Esophagus (tissue), 2 donors: ENCODE results near the gene AUTS2. TPM values are rescaled to one million over a fixed set of nuclear protein-coding genes. Genes with fewer than 3 reads are reported as not detected.

Experiments
- H3K27ac ChIP-seq, 2 donors: one replicate each; pipeline ENCODE4 v1.5.1; 2013; ENCODE audit warnings: low read depth in 2 of 2, mild to moderate bottlenecking in 2 of 2, inconsistent platforms in 1 of 2, low read length in 1 of 2, moderate library complexity in 1 of 2
- H3K27me3 ChIP-seq, 2 donors: one replicate each; pipeline ENCODE4 v1.6.1; 2013; ENCODE audit warnings: low read length in 2 of 2, control low read depth in 1 of 2, mild to moderate bottlenecking in 1 of 2; ENCODE audit not compliant: insufficient read depth in 2 of 2, control insufficient read depth in 1 of 2
- H3K36me3 ChIP-seq, 2 donors: one replicate each; pipeline ENCODE4 v1.6.1; 2013; ENCODE audit warnings: low read length in 1 of 2; ENCODE audit not compliant: control insufficient read depth in 2 of 2, insufficient read depth in 2 of 2
- H3K4me1 ChIP-seq, 2 donors: one replicate each; pipeline ENCODE4 v1.6.1; 2013; ENCODE audit warnings: low read length in 1 of 2; ENCODE audit not compliant: control insufficient read depth in 2 of 2, insufficient read depth in 2 of 2
- H3K4me3 ChIP-seq, 2 donors: one replicate each; pipeline ENCODE4 v1.5.1; 2013; ENCODE audit warnings: low read length in 2 of 2, mild to moderate bottlenecking in 2 of 2, low read depth in 1 of 2, moderate library complexity in 1 of 2
- H3K9me3 ChIP-seq, 2 donors: one replicate each; pipeline ENCODE4 v1.6.1; 2013; ENCODE audit warnings: mild to moderate bottlenecking in 2 of 2, low read depth in 1 of 2, low read length in 1 of 2, moderate library complexity in 1 of 2; ENCODE audit not compliant: control insufficient read depth in 2 of 2, insufficient read depth in 1 of 2
- WGBS, 2 donors: extraction: QIAGEN DNeasy Blood & Tissue Kit; methylation state at CpG; one replicate each; pipeline ENCODE4 v1.1.7; 2013; 5-methylcytosine and 5-hydroxymethylcytosine counted together
- polyA plus RNA-seq, 2 donors: library from polyadenylated mRNA; stranded (reverse); fragments of 200-250 nt; gene quantifications; one replicate each; pipeline ENCODE4 v1.2.3, GENCODE V29; 2013
- donor health status: healthy with polysubstance abuse.
- donor health status: Bipolar disorder and iron deficiency.

AUTS2 gene
- polyA plus RNA-seq, 2 donors, result 8.3 to 15.6 TPM

DNA sequence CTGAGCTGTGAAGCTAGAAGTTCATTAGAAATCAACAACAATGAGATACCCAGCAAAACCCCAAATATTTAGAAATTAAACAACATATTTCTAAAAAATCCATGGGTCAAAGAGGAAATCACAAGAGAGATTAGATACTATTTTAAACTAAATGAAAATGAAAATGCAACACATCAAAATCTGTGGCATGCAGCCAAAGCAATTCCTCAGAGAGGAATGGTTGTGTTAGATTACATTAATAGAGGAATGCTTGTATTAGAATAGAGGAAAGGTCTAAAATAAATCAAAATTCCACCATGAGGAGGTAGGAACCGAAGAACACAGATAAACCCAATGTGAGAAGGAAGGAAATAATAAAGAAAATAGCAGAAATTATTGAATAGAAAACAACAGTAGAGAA, 891.5 kb downstream of the AUTS2 start:
- no peak overlapping the region for H3K27ac ChIP-seq
- no peaks in the 10 kb centered on the region for H3K4me1 ChIP-seq
- H3K9me3 ChIP-seq, result no peaks in the 10 kb centered on the region
- no peak overlapping the region for H3K4me3 ChIP-seq
- no peaks in the 10 kb centered on the region for H3K27me3 ChIP-seq
- WGBS, 2 donors, result 36 to 40% methylated on average over 1 of the region's 1 CpG
- H3K36me3 ChIP-seq, result no peaks in the 10 kb centered on the region

DNA sequence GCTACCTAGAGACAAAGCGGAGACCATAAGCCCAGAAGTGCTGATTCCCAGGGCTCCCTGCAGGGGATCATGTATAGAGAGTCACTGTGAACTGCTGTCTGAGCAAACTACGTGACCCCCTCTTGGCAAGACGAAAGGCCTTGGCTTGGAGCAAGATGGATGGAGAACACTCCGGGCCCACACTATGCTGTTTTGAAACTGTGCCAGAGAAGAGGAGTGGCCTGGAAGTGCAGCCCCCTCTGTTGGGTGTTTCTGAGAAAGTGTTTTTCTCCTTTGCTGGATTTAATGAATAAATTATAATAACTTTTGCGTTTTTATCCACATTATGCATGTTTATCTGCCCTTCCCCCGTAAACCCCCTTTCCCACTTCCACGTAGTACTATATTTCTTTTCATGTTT, 894.4 kb downstream of the AUTS2 start:
- 75 to 80% methylated on average over 7 of the region's 7 CpGs for WGBS, 2 donors
- no peak overlapping the region for H3K27ac ChIP-seq
- no peaks in the 10 kb centered on the region for H3K9me3 ChIP-seq
- no peaks in the 10 kb centered on the region for H3K27me3 ChIP-seq
- H3K4me1 ChIP-seq, result peaks cover 0 to 5% of the 10 kb centered on the region in 2 donors
- no peak overlapping the region for H3K4me3 ChIP-seq
- H3K36me3 ChIP-seq, result no peaks in the 10 kb centered on the region

DNA sequence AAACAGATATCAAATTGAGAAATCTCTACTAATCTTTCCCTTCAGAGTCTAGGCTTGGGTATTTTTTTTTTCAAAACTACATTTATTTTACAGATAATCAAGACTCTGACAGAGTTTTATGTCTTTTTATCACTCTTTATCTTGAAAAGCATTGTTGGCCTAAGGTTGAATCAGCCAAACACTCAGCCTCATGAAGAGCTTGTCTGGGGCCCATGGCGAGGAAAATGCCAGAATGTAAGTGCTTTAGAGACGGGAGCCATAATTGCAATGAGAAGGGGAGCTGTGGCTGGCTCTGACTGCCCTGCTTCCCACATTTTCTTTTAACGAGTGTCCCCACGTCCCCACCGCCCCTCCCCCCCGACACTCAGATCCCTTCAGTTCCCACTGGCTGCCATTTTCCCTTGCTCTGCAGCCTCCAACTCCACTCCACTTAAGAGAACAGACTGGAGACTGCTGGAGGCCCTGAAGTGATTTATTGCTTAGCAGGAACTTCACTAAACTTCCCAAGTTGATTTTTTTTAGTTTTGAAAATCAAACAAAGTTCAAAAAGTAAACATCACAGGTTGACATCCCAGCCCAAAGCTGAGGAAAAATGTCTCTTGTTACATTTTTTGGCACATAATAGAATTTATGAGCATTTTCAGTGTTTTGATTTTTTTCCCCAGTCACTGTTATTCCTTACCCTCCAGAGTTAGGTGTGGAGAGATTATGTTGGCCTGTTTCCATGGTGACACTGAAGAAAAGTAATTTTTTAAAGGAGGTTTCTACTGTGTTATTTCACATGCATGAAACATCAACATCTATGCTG, 896.2 kb downstream of the AUTS2 start:
- no peaks in the 10 kb centered on the region for H3K36me3 ChIP-seq
- H3K4me1 ChIP-seq, result peaks cover 0 to 5% of the 10 kb centered on the region in 2 donors
- H3K4me3 ChIP-seq, result no peak overlapping the region
- H3K9me3 ChIP-seq, result no peaks in the 10 kb centered on the region
- H3K27me3 ChIP-seq, result no peaks in the 10 kb centered on the region
- 83 to 86% methylated on average over 6 of the region's 6 CpGs for WGBS, 2 donors
- H3K27ac ChIP-seq, result no peak overlapping the region

DNA sequence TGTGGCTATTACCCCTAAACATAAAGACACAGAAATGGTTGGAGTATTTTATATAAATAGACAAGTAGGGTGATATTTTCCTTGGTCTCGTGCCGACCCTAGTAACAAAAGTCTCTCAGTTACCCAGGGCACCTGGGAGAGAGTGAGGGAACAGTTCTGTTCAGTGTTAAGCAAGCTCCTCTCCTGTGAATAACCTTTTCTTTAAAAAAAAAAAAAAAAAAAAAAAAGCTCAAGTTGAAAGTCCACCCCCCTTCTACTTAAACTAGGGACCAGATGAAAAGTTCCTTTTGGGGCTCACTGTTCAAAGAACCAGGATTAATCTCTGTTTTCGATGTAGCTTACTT, 896.7 kb downstream of the AUTS2 start:
- H3K4me1 ChIP-seq, result peaks cover 0 to 5% of the 10 kb centered on the region in 2 donors
- H3K27ac ChIP-seq, result no peak overlapping the region
- no peak overlapping the region for H3K4me3 ChIP-seq
- no peaks in the 10 kb centered on the region for H3K27me3 ChIP-seq
- WGBS, 2 donors, result 84 to 90% methylated on average over 3 of the region's 3 CpGs
- no peaks in the 10 kb centered on the region for H3K9me3 ChIP-seq
- H3K36me3 ChIP-seq, result no peaks in the 10 kb centered on the region

DNA sequence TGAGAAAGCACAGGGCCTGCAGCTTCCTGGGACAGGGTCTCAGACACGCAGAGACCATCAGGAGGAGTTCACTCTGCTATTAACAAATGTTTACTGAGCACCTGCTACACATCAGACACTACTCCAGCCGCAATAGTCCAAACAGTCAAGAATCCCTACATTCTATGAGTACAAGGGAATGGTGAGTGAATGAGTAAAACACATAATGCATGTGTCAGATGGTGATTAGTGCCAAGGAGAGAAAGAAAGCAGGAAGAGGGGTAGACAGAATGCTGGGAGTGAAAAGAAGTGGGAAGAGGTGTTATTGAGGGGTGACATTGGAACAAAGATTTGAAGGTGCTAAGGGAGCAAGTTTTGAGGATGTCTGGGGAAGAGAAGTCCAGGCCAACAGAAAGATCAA, 899.5 kb downstream of the AUTS2 start:
- 73 to 90% methylated on average over 2 of the region's 2 CpGs for WGBS, 2 donors
- H3K36me3 ChIP-seq, result no peaks in the 10 kb centered on the region
- H3K4me1 ChIP-seq, result peaks cover 0 to 5% of the 10 kb centered on the region in 2 donors
- H3K4me3 ChIP-seq, result no peak overlapping the region
- no peaks in the 10 kb centered on the region for H3K27me3 ChIP-seq
- H3K27ac ChIP-seq, result peak overlapping the region in 1 of 2 donors; percentile 11
- no peaks in the 10 kb centered on the region for H3K9me3 ChIP-seq

DNA sequence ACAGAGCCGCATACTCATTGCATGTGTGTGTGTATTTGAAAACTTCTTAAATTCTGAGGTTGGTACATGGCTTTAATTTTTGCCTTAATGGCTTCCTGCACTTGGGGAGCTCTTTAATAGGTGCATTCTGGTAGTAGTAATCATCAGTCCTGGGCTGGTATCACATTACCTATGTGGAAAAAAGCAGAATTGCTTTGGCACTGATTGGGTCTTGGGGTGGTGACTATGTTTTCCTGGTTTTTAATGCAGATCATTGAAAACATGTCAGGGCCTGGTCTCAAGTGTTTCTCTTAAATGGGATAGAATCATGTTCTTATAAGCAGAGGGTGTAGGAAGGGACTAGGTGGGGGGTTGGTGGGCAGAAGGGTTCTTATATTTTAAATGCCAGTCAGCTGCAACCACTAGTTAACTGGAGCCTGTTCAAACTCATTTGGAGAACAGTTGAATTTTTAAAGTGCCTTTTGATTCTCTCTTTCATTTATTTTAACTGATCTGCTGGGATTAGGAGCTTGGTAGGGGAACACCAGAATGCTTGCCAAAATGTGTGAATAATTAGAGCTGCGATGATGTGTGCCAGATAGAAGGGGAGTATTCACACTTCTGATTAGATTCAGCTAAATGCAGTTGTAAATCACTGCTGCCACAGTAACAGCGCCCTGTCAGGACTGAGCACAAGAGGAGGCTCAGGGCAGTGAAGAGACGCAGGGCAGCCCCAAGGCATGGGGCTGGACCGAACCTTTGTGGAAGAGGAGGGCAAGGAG, 900.1 kb downstream of the AUTS2 start:
- Histone ChIP-seq H3K4me3 (no peak overlapping the region), H3K27ac (peak overlapping the region in 1 of 2 donors; percentile 33), H3K27me3 (no peaks in the 10 kb centered on the region), H3K4me1 (peaks cover 0 to 5% of the 10 kb centered on the region in 2 donors), H3K9me3 (no peaks in the 10 kb centered on the region), H3K36me3 (no peaks in the 10 kb centered on the region)
- 43 to 52% methylated on average over 5 of the region's 5 CpGs for WGBS, 2 donors

DNA sequence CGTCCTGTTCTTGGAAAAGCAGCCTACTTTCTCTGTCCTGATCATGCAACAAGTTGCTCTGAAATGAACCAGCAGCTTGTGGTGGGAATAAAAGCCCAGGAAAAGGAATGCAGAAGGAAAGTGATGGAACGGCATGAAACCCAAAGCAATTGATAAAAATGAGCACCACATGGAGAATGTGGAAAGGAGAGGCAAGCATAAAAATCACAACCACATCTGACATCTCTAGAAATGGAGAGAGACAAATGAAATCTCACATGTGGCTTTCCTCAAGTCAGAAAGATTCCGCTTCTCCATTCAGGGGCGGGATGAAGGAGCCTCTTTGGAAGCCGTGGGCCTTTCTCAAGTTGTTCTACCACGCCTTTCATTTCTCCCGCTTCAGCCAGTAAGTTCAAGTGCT, 902.0 kb downstream of the AUTS2 start:
- 90% methylated on average over 7 of the region's 7 CpGs for WGBS, 2 donors
- no peaks in the 10 kb centered on the region for H3K36me3 ChIP-seq
- H3K27ac ChIP-seq, result no peak overlapping the region
- H3K4me3 ChIP-seq, result no peak overlapping the region
- H3K9me3 ChIP-seq, result no peaks in the 10 kb centered on the region
- H3K4me1 ChIP-seq, result peaks cover 0 to 5% of the 10 kb centered on the region in 2 donors
- no peaks in the 10 kb centered on the region for H3K27me3 ChIP-seq

DNA sequence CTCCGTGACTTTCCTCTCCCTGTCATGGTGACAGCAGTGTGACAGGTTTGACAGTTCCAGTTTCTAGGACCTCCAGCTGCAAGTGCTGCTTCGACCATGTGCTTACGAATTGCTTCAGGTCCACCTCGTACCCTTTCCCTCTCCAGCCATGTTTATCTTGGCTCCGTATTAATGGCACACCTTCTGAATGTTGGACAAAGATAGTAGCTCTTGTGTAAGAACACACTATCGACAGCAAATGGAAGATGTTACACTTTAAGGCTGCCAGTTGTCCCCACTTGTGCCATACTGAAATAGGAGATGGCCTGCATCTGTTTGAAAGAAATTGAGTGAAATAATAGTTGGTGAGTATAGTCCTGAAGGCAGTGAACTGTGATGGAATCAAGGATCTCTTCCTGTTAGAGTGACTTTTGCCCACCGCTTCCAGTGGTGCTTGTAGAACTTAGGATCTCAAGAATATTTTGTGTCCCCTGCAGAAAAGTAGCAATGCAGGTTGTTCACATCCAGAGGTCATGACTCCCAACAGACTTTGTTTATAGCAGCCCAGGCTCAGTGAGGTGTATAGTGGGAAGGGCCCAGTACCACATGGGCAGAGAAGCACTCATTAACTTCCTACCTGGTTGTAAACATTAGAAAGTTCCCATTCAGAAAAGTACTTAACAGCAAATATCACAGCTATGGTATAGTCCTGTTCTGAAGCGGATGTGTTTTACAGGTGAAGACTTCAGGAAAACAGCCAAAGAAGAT, 904.0 kb downstream of the AUTS2 start:
- no peaks in the 10 kb centered on the region for H3K27me3 ChIP-seq
- H3K9me3 ChIP-seq, result no peaks in the 10 kb centered on the region
- 90 to 93% methylated on average over 8 of the region's 8 CpGs for WGBS, 2 donors

DNA sequence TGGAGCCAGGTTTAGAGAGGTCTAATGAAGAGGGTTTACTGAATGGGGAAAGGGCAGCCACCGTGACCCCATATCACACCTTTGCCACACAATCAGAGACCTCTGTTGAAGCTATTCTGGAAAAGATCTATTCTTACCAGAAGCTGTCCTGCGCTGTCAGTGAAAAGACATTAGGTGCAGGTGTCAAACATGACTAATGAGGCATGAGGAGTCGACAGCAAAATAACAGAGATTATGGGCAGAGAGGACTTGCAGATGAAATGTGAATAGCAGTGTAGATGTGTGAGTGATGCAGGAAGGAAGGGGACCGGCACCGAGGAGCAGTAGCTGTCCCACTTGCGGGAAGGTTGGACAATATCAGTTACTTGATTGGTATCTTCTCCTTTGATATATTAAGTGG, 906.0 kb downstream of the AUTS2 start:
- Histone ChIP-seq H3K9me3 (no peaks in the 10 kb centered on the region), H3K4me1 (no peaks in the 10 kb centered on the region), H3K36me3 (no peaks in the 10 kb centered on the region), H3K27ac (no peak overlapping the region), H3K4me3 (no peak overlapping the region), H3K27me3 (no peaks in the 10 kb centered on the region)
- 87 to 90% methylated on average over 6 of the region's 6 CpGs for WGBS, 2 donors

More for the DNA sequence above, 904.0 kb downstream of the AUTS2 start:
- H3K4me3 ChIP-seq, result no peak overlapping the region
- H3K4me1 ChIP-seq, result no peaks in the 10 kb centered on the region
- no peak overlapping the region for H3K27ac ChIP-seq
- H3K36me3 ChIP-seq, result no peaks in the 10 kb centered on the region
